DND-41 (cell line): ENCODE measurements around the gene SH3RF3.

Experiments
- CTCF ChIP-seq: IDR thresholded peaks from 2 replicates; pipeline ENCODE4 v1.5.1; 2012; ENCODE audit warnings: borderline replicate concordance, low read length, moderate library complexity, mild to moderate bottlenecking; ENCODE audit not compliant: poor library complexity, severe bottlenecking; ENCODE audit errors: extremely low read depth
- EZH2 ChIP-seq: IDR thresholded peaks from 3 replicates; pipeline ENCODE4 v1.6.1; 2012; ENCODE audit warnings: borderline replicate concordance, low read depth, mild to moderate bottlenecking, moderate library complexity, low read length, inconsistent platforms; ENCODE audit not compliant: severe bottlenecking

DNA sequence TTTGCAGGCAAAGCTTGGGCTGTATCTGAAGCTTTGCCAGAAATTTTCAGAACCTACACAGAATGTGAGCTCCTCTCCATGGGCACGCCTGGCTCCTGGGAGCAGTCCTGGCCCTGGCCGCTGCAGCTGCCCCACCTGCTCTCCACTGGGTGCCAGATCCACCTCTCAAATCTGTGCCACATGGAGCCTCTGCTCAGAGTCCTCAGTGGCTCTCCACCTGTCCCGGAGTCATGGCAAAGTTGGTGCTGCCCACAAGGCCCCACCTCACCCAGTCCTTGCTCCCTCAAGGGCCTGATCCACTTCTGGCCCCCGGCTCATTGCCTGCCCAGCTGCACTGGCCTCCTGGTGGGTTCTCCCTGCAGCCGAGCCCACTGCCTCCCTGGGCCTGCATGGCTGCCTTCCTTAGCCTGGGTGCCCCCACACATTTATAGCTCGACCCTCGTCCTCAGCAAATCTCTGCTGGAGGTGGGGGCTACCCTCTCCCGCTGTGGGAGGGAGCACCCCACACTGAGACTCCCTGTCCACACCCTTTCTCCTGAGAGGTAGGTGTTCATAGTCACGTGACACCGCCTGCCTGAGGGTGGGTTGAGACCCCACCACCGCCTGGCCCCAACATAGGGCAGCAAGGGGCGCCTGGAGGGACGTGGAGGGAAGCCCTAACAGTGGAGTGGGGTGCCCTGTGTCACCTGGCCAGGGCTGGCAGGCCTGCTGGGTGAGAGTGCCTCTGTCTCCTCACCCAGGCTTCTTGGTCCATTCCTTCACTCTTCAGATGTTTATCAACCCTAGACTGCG lies 224.1 kb downstream of the SH3RF3 start:
- no peak for TF ChIP-seq CTCF
- no peak for TF ChIP-seq EZH2
